Stimulated activated CD4-positive, alpha-beta T cell treated with anti-CD3 and anti-CD28 coated beads, Interleukin-12 subunit alpha, Interleukin-12 subunit beta, amount 100 ng/mL, for 4 hours (primary cell): ENCODE data around the gene MAJIN.
"Not testable (repeated sequence)": the region's sequence is repeated elsewhere in the genome, so short reads cannot be mapped to it uniquely, and the experiment has no call there.

ENCODE experiments used
- DNase-seq: peaks from one replicate; pipeline ENCODE4 v3.0.0-alpha.2; 2020

Gene MAJIN

GRCh38 chr11:64989416-64989815, 17.5 kb upstream of the MAJIN start:
- no peak for DNase-seq

GRCh38 chr11:64987998-64988854, 16.3 kb upstream of the MAJIN start:
- DNase-seq = no peak

DNA sequence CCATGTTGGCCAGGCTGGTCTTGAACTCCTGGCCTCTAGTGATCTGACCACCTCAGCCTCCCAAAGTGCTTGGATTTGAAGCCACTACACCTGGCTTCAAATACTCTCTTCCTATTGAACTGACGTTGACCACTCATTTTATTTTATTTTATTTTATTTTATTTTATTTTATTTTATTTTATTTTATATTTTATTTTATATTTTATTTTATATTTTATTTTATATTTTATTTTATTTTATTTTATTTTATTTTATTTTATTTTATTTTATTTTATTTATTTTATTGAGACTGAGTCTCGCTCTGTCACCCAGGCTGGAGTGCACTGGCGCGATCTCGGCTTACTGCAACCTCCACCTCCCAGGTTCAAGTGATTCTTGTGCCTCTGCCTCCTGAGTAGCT, 11.4 kb upstream of the MAJIN start:
- not testable (repeated sequence) for DNase-seq

- no peak for DNase-seq
These were observed 4.7 kb upstream of the MAJIN start for GRCh38 chr11:64976651-64977050.

GRCh38 chr11:64974124-64974523, 2.2 kb upstream of the MAJIN start:
- no peak for DNase-seq

DNA sequence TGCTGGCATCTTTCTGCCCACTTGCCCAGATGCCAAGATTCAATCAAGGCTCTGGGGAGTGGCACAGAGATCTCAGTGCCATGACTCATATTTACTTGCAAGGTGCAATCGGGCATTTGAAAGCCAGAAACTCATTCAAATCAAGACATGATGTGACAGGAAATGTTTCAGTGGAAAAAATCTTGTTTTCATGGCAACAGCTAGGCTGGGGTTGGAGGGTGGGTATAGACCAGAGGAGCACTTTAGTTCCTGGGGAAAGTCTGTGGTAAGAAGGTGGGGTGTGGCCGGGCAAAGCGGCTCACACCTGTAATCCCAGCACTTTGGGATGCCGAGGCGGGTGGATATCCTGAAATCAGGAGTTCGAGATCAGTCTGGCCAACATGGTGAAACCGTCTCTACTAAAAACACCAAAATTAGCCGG, 1.2 kb downstream of the MAJIN start:
- DNase-seq = peak; percentile 8

DNA sequence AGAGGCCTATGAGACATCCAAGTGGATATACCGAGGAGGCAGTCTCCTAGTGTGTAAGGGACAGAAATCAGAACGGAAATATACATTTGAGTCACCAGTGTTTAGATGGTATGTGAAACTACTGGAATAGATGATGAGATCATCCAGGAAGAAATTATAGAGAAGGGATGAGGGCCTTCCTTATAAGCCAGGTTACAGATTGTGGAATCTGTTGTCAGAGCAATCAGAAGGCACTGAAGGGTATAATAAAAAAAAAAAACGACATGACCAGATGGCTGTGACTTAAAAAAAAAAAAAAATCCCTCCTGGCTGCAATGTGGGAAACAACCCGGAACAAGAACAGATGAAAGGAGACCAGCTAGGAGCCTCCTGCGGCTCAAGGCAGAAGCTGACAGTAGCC, 2.7 kb downstream of the MAJIN start:
- no peak for DNase-seq

DNA sequence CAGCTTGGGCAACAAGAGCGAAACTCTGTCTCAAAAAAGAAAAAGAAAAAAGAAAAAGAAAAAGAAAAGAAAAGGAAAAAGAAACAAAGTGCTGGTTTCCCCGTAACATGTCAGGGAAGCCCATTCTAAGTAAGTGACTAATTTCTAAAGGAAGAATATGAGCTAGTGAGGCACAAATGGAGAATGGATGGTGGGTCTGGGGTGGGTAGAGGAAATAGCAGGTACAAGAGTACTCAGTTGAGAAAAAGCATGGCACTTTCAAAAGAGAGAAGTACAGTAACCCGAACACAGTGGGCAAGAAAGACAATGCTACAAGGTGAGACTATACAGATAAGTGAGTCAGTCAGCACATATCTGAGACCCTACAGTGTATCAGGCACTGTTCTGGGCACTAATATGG, 4.5 kb downstream of the MAJIN start:
- no peak for DNase-seq

DNA sequence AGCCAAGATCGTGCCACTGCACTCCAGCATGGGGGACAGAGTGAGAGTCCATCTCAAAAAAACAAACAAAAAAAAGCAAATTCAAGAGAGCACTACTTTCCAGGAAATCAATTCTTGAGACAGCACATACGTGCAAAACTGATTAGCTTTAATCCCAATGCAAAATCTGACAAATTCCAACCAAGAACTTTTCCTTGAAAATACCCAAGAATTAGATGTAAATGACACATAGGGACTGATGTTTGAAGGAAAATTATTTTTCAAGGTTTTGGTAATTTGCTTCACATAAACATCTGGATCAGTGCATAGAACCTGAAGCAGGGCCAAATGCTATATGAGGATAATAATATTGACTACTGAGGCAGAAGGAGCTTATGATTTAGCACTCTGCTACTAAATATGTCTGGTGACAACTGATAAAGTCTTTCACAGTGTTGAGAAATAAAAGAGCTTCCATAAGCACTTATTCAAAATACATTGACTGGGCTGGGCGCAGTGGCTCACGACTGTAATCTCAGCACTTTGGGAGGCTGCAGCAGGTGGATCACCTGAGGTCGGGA, 8.8 kb downstream of the MAJIN start:
- no peak for DNase-seq

GRCh38 chr11:64960719-64961118, 11.2 kb downstream of the MAJIN start:
- no peak for DNase-seq

DNA sequence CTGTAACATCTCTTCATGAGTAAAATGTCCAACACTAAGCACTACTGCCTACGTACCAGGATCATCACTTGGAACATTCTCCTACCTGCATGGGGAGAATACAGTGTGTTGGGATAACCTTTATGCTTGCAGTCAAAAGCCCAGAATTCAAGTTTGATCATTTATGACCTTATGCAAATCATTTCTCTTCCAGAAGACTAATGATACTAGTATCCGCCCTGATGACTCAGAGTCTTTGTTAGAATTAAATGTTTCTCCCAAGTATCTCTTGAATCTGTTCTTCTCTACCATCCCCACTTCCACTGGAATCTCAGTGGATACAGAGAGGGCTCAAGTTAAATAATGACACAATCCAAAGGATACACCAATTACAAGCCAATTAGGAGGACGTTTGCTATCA, 12.4 kb downstream of the MAJIN start:
- no peak for DNase-seq

- DNase-seq = no peak
These were observed 17.7 kb downstream of the MAJIN start for GRCh38 chr11:64954201-64954600.

DNA sequence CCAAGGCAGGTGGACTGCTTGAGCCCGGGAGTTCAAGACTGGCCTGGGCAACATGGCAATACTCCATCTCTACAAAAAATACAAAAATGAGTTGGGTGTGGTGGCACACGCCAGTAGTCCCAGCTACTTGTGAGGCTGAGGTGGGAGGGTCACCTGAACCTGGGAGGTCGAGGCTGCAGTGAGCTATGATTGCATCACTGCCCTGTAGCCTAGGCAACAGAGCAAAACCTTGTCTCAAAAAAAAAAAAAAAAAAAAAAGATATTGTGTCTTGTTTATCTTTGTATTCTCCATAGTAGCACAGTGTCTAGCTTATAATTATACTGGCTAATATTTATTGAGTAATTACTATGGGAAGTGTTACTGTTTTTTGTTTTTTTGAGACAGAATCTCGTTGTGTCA, 20.4 kb downstream of the MAJIN start:
- no peak for DNase-seq

GRCh38 chr11:64947208-64947814, 24.6 kb downstream of the MAJIN start:
- no peak for DNase-seq

DNA sequence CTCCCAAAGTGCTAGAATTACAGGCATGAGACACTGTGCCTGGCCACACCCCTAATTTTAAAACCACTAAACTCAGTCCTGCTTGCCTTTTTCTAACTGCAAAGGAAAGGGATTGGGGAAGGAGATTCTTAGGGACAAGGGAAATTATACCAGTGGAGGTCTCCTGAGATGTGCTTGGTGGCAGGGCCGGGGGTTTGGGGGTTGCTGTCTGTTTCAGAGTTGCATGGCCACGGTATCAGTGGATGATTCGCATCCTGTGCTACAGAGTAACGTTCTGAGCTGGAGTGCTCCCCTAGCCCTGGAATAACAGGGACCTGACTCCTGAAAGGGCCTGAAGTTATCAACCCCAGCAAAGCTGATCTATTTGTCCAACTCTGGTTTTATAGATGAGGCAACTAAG, 35.4 kb downstream of the MAJIN start:
- no peak for DNase-seq

GRCh38 chr11:64935359-64936081, 36.4 kb downstream of the MAJIN start, which contains the start of gene GPHA2:
TSS of gene GPHA2 (minus strand) at chr11:64935893. CDS start at chr11:64935460, 433 bp downstream.
- no peak for DNase-seq

- DNase-seq = no peak
These were observed 37.1 kb downstream of the MAJIN start for GRCh38 chr11:64934682-64935358.

DNA sequence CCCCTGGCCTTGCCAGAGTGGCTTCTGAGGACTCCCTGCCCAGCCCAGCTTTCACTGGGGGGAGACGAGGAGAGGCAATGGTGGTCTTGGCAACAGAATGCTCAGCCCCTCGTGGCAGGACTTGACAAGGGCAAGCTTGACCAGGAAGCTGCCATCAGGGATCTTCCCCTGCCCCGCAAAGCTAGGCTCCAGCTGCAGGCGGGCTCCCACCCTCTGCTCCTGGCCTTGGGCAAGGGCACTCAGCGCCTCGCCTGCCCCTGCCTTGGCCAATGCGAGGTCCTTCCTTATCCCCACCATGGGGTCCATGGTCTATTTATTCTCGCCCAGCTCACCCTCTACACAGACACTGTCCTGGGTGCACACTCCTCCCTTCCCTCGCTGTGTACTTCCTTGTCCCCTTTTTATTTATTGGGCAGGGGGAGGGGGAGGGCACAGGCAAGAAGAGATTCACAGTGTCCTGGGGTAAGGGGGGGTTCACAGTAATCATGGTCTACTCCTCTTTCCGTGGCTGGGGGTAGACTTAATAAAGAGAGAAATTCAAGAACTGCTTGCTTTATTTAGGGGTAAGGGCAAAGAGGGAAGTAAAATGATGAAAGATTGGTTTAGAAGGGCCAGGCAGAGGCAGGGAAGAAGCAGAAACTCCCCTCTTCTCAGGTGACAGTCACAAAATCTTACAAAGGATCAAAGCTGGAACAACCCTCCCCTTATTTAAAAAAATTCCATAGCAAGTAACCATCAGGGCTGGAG, 37.8 kb downstream of the MAJIN start:
- no peak for DNase-seq

- DNase-seq = no peak
These were observed 38.5 kb downstream of the MAJIN start for GRCh38 chr11:64933213-64933934.

- DNase-seq = no peak
These were observed 39.6 kb downstream of the MAJIN start for GRCh38 chr11:64932324-64932723.

DNA sequence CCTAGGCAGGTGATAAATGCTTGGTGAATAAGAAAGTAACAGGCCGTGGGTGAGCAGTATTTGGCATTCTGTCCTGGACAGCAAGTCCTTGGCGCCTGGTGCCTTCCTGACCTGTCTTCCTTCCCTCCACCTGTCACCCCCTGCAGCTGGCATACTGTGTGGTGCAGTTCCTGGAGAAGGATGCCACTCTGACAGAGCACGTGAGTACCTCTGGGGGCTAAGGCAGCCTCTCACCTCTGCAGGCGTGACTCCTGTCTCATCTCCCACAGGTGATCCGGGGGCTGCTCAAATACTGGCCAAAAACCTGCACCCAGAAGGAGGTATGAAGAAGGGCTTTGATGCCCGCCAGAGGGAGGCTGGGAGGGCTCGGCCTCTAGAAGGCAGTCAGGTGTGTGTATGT, 40.6 kb downstream of the MAJIN start:
- no peak for DNase-seq
